Regular cardiac myocyte (primary cell): ENCODE measurements around the gene PERP. TPM values are rescaled to one million over a fixed set of nuclear protein-coding genes. Genes with fewer than 3 reads are reported as not detected.

Experiments
- total RNA-seq: library from RNA; depleted of rRNA; stranded (reverse); fragments of >200 nt; gene quantifications from 2 replicates; pipeline ENCODE4 v1.2.3, GENCODE V29; 2014

The PERP gene
- total RNA-seq: 14.2 and 21.7 TPM in 2 replicates

GRCh38 chr6:138107078-138107751 lies at the start of gene PERP:
TSS of gene PERP (minus strand) at chr6:138107419. CDS start at chr6:138107340, 79 bp downstream.

Other genes starting within 250 kb of the PERP start
- gene TNFAIP3, start 240.2 kb downstream of the PERP start, total RNA-seq: 36.0 and 47.9 TPM in 2 replicates
- 0.19 and 0.56 TPM in 2 replicates for gene ARFGEF3, start 54.5 kb upstream of the PERP start, total RNA-seq
- not detected in 2 replicates for gene PBOV1, start 111.1 kb upstream of the PERP start, total RNA-seq